Measurements from ENCODE around the gene IL20RA.
"Not testable (repeated sequence)": the region's sequence is repeated elsewhere in the genome, so short reads cannot be mapped to it uniquely, and the experiment has no call there.

IL20RA gene

DNA sequence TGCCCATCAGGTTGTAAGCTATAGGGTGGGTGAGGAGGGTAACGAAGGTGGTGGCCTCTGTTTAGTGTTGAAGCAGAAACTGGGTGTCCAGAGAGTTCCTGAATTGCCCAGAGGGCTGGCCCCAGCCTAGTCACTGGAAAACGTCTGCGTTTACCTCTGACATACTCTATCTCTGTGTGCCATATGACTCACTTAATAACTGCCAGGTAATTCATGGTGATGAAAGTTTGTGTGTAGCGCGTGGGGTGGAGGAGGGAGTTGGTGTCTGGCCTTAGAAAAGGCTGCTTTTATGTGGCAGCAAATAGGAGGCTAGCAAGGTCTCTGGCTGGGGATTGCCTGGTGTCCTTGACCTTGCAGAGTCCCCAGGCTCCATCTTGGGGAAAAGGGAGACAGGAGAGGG, 75.3 kb downstream of the IL20RA start:
- no peak for DNase-seq

DNA sequence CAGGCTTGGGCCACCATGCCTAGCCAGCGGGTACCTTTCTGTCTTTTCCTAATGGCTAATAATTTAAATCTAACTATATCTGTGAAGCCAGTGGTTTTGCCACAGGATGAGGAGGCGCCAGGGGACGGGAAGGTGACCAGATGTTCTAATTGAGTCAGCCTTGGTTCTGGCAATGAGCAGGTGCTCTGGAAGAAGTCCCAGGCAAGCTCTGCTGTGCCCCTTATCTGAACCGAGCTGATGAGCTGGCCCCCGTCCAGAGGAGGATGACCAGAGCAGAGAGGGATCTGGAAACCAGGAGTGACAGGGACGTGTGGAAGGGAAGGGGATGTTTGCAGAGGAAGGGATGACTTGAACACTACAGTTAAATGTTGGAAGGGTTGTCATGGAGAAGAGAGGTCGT, 75.9 kb downstream of the IL20RA start:
- DNase-seq: no peak

DNA sequence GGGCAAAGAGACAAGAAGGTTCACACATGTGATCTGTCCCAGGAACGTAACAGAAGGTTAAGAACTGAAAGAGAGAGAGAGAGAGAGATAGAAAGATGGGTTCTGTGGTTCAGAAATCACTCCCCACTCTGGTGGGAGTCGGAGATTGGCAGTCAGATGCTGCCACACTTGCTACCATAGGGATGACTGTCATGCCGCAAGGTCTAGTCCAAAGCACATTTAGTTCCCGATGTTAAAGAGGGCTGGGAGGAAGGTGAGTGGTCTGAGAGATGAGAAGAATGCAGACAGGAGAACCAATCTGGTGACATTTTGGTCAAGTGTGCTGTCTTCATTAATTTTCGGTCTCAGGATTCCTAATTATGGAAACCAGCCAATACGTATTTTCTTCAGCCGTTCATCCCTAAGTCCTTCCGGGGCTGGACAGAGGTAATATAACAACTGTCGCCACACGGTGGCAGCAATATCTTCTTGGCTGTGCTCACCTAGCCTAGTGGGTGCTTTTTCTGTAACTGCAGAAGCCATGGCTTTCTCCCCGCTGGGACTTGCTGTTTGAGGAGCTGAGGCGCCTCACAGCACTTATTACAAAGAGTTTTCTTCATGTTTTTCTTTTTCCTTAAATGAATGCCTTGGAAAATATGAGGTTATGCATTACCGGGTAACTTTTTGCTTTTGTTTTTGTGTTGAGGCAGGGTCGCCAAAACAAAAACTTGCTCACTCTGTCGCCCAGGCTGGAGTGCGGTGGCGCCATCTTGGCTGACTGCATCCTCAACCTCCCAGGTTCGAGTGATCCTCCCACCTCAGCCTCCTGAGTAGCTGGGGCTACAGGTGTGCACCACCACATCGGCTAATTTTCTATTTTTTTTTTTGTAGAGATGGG, 76.7 kb downstream of the IL20RA start:
- DNase-seq: peak; percentile 60

DNA sequence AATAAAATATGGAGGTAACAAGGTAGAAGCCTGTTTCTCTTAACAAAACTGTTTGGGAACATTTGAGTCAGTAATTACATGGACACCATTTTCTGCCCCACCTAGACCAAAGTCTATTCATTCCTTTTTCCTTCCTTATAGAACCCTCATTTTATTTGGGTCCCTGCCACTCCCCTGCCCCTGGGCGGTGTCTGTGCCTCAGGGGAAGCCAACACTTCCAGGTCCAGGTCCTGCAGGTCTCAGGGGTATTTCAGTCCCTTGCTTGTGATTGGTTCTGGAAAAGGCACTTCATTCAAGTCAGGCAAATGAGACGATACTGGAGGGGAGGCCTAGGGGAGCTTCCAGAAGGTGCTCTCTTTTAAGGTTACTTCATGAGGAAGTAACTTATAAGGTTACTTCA, 80.4 kb downstream of the IL20RA start:
- DNase-seq: no peak

DNA sequence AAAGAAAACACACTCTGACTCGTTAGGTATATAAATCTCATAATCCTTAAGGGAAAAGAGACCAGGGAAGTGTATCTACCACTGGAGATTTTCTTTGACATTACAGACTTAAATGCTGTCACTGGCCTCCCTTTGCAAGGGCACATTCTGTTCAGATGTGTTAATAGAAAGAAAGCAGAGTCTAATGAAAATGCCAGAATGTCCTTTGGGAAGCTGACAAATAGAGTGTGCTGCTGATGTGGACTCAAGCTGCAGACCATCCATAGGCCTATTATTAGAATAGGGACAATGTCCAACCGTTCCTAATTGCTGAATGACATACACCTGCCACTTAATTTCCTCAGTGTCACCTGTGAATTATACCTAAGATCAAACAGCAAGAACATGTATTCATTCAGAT, 81.5 kb downstream of the IL20RA start:
- no peak for DNase-seq

DNA sequence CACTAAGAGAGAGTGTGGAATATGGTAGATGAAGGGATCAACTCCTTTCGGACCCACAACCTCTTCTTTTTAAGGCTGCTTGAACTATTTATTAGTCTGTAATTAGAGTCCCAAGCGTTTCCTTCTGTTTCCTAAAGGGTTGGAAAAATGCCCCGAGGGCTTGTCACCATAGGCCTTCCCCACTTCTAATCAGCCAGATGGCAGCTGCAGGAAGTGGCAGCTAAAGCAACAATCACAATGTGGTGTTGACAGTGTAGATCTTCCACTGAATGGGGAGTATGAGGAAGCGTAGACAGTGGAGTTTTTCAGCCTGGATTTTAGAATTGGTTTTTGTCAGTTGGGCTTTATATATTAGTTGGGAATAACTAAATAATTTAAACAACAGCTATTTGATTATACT, 82.1 kb downstream of the IL20RA start:
- no peak for DNase-seq

DNA sequence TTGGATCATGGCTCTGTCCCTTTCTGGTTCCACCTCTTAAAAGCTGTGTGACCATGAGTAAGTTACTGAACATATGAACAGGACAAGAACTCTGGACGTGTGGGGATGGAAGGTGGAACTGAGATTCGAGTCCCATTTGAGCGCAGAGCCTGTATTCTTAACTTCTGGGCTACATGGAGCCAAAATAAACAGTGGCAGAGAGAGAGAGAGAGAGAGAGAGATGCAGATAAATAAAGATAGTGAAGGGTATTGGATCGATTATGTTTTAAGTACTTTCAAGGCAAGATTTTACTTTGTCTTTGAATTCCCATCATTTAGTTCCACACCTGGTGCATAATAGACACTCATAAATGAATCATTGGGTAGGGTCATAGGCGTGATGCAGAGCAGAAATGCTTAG, 82.9 kb downstream of the IL20RA start:
- no peak for DNase-seq

DNA sequence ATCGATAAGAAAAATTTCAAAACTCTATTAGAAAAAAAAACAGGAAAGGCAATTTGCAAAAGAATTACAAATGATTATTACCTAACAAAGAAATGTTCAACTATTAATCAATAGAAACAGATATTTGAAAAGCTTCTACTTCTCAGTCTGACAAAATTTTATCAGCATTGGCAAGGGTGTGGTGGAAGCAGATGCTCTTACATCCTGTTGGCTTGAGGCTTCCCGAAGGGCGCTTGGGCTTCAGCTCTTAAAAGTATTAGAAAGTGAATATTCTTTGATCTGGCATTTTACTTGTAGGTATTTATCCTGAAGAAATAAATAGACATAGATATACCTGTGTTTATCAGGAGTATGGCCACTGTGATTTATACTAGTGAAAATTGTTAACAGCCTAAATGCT, 84.0 kb downstream of the IL20RA start:
- DNase-seq: no peak

DNA sequence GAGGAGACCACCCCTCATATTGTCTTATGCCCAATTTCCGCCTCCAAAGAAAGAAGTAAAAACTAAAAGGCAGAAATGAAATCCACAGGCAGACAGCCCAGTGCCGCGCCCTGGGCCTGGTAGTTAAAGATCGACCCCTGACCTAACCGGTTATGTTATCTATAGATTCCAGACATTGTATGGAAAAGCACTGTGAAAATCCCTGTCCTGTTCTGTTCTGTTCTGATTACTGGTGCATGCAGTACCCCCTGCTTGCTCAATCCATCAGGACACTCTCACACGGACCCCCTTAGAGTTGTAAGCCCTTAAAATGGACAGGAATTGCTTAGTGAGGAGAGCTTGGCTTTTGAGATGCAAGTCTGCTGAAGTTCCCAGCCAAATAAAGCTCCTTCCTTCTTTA, 84.8 kb downstream of the IL20RA start:
- not testable (repeated sequence) for DNase-seq

DNA sequence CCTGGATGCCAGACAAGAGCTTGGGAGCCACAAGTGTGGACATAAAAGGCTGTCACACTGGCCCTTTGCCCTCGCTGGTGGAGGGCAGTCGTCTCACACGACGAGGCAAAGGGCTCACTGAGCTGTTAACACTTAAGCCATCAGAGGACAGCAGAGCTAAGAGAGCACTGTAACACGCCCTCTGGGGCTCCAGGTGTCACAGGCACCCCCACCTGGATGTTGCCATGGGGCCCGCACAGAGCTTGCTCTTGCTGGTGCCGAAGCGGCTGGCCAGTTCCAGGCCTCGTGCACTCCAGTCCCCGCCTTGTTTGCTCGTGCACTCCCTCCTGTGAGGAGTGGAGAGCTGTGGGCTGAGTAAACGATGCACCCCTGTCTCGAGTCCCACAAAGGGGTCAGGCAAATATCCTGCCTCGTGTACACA, 85.3 kb downstream of the IL20RA start:
- DNase-seq: no peak

DNA sequence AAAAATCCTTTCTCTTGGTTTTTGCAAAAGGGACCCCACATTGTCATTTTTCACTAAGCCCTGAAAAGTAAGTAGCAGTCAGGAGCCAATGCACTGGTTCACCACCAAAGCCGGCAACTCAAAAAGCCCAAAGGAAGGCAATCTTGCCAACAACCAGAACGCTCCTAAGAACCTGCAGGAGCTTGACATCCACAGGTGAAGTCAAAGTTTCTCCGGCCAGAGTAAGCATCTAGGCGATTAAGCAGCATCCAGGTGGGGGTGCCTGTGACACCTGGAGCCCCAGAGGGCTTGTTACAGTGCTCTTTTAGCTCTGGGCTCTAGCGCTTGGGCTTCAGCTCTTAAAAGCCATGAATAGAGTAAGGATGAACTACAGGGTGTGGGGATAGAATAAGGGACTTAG, 86.6 kb downstream of the IL20RA start:
- no peak for DNase-seq

DNA sequence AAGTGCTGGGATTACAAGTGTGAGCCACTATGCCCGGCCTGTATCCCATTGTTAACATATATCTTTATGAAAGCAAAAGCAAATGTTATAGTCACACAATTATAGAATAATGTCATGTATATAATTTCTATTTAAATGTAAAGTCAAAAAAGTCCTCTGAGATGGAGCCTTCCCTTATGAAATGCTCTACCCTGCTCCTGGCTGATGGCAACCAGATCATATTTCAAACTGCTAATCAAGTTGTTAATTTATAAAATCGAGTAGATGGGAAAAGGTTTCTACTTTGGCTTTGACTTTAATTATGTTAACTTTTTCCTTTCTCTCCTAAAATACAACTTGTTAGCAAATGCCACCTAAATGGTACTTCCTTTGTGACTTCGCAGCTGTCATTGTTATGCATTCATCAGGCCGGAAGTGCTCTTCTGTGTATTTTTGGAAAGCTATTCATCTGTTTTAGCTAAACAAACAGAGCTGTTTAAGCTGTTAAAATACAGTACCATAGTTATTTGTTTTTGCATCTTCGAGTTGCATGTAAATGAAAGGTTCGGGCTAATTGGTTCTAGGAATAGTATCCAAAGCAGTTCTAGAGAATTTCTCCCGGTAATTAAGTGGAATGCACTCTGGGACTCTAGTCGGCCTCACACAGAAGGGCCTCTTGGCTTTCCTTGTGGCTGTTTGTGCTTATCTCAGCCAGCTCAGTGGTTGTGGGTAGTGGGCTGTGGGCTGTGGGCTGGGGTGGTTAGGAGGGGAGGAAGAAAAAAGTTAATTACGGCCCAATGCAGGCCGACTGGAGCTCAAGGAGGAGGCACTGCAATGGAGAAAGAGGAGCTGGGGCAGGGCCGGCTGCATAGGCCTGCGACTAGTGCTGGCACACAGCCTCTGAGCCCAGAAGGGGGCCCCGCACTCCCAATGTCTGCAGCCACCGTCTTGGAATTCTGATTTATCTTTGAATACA, 87.9 kb downstream of the IL20RA start:
- DNase-seq: no peak

DNA sequence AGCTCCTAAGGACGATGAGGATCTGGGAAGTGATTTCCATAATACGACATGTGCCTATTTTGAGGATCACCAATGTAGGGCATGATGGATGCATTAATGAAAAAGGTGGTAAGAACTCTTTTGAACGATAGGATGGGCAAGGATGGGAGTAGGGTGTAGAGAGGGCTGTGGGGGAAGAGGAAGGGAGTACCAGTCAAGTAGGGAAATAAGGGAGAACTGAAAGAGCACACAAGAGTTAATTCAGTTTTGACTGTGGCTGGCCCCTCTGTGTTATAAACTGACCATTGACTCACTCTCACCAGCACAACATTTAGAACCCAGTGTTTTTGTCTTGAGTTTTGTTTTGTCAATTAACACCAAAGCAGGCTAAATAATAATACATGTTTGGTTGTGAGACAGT, 89.6 kb downstream of the IL20RA start:
- DNase-seq: no peak

DNA sequence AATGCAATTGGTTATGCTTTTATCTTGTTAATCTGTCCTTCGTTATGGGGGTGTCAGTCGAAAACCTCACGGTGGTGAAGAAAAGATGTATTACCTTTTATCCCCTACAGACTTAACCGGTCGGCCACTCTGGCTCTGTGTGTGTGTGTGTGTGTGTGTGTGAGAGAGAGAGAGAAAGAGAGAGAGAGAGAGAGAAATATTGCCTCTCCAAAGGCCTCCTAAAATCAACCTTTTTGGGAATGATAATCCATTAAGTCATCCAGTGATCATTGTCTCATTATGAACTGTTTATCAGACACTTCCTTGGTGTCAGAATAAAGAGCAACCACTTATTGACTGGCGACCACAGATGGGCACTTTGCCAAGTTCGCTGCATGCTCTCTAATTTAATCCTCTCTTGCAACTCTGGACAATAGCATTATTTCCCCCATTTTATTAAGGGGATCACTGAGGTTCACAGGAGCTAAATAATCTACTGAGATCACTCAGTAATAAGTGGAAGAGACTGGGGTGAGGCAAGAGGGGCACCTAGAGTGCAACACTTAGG, 92.0 kb downstream of the IL20RA start:
- DNase-seq: no peak

DNA sequence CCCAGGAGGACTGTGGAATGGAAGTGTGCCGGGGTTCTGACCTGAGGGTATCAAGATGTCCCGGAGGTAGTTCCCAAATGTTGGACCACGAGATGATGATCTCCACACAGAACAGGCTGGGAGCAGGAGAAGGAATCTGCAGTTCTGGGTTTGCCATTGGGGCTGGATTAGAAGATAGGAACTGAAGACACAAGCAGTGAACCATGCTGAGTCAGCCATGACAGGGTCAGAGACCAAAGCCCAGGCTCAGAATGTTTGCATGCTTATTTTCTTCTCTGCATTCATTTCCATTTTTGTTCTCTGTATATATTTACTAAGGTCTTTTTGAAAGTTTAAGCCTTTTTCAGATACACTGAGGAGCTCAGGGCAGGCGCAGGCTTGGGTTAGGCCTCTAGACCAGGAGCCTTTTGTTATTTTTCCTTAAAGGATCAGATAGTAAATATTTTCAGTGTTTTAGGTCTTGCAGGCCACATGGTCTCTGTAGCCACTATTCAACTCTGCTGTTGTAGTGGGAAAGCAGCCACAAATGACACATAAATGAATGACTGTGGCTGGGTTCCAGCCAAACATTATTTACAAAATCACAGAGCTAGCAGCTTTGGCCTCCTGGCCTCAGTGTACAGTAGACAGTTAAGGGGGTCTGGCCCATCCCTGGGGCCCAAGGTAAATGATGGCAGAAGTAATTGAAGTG, 94.2 kb downstream of the IL20RA start:
- no peak for DNase-seq
